Gastroesophageal sphincter (tissue), 4 donors: ENCODE data around the gene TEX2. TPM values are rescaled to one million over a fixed set of nuclear protein-coding genes. Genes with fewer than 3 reads are reported as not detected.

Experiments used
- ATAC-seq: fragments of 150-250 bp; one replicate; pipeline ENCODE4 v1.9.1; 2016; ENCODE audit warnings: mild to moderate bottlenecking, moderate library complexity
- H3K27ac ChIP-seq, 4 donors: fragments of 200-600 bp; sonication (generic) in 3 of 4; 1 replicate in 3 of 4; 2 replicates in 1 of 4; pipeline ENCODE4 v1.5.1; 2016 to 2019
- H3K27me3 ChIP-seq: fragments of 200-600 bp; sonication (generic); one replicate; pipeline ENCODE4 v1.5.1; 2019
- H3K36me3 ChIP-seq, 2 donors: fragments of 200-600 bp; sonication (generic); one replicate each; pipeline ENCODE4 v1.5.1; 2019; ENCODE audit warnings: control low read depth in 1 of 2
- H3K4me1 ChIP-seq, 3 donors: fragments of 200-600 bp; sonication (generic); 1 replicate in 2 of 3; 2 replicates in 1 of 3; pipeline ENCODE4 v1.5.1; 2016 to 2019; ENCODE audit warnings: control low read depth in 2 of 3
- H3K4me3 ChIP-seq, 2 donors: fragments of 200-600 bp; sonication (generic); one replicate each; pipeline ENCODE4 v1.5.1; 2019; ENCODE audit warnings: mild to moderate bottlenecking in 1 of 2, moderate library complexity in 1 of 2
- H3K9me3 ChIP-seq, 3 donors: fragments of 200-600 bp; sonication (generic); one replicate each; pipeline ENCODE4 v1.5.1; 2017 to 2019; ENCODE audit warnings: control low read depth in 2 of 3
- EP300 ChIP-seq: sonication (generic); formaldehyde crosslinking; IDR thresholded peaks from one replicate; pipeline ENCODE4 v1.6.1; 2017; ENCODE audit warnings: antibody characterized with exemption, mild to moderate bottlenecking
- POLR2A ChIP-seq, 2 donors: fragments of 450-650 bp; IDR thresholded peaks; one replicate each; pipeline ENCODE4 v1.6.1; 2017; ENCODE audit warnings: antibody characterized with exemption in 2 of 2, mild to moderate bottlenecking in 2 of 2, moderate library complexity in 1 of 2
- POLR2AphosphoS5 ChIP-seq: sonication (generic); formaldehyde crosslinking; IDR thresholded peaks from one replicate; pipeline ENCODE4 v1.6.1; 2017; ENCODE audit warnings: antibody characterized with exemption
- WGBS, 2 donors: methylation state at CpG; one replicate each; pipeline ENCODE4 v1.1.5; 2018; ENCODE audit warnings: low coverage in 1 of 2; 5-methylcytosine and 5-hydroxymethylcytosine counted together
- total RNA-seq, 4 donors: library from RNA; depleted of rRNA; stranded (reverse); fragments of >200 nt; gene quantifications; one replicate each; pipeline ENCODE4 v1.1.0, GENCODE V29; 2016
- TF ChIP-seq, protein P1 (sequence below), 4 experiments: fragments of 200-600 bp in 2 of 4; fragments of 450-650 bp in 2 of 4; sonication (generic) in 1 of 4; IDR thresholded peaks; one replicate each; pipeline ENCODE4 v1.5.1; 2017 to 2019; ENCODE audit warnings: antibody characterized with exemption in 4 of 4, mild to moderate bottlenecking in 2 of 4, moderate library complexity in 2 of 4

TEX2 gene
- total RNA-seq, 4 donors from 2014 or later = 37.8 to 60.9 (median 47.0) TPM

DNA sequence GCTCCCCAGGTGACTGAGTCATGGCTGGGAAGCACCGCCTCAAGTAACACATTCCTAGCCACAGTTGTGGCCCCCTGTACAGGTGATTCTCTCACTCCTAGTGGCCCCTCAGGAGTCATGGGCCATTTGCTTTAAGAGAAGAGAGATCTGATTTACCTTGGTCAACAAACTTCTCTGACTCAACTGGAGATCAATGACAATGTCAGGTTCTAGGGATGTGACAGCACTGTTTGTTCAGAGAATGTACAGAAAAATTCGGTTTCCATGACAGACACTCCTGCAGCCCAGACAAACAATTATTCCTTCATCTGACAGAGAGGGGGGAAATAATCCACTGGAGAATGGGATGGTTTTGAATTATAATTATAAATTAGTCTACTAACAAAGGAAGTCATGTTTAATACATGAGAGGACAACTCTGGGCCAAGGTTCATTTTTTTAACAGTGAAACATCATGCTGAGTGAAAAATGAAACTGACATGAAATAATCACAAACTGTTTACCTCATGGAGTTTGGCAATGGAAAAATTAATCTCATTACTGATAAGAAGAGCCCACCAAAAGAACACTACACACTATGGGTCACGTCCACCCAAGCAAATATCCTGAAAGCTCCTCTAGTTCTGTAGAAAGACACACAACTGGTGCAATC lies 142.8 kb downstream of the TEX2 start:
- no peak for ATAC-seq
- Histone ChIP-seq H3K27me3 (no peaks in the 10 kb centered on the region), H3K4me1 (peaks cover 6 to 22% (median 9%) of the 10 kb centered on the region in 3 donors), H3K4me3 (no peak overlapping the region), H3K36me3 (no peaks in the 10 kb centered on the region), H3K27ac (no peak overlapping the region), H3K9me3 (no peaks in the 10 kb centered on the region)
- 64 to 80% methylated on average over 2 to 3 of the region's 3 CpGs for WGBS, 2 donors
- TF ChIP-seq EP300 = no peak
- TF ChIP-seq POLR2A (IDR thresholded peaks at IDR 0.05) = no peak
- TF ChIP-seq, protein P1, sequence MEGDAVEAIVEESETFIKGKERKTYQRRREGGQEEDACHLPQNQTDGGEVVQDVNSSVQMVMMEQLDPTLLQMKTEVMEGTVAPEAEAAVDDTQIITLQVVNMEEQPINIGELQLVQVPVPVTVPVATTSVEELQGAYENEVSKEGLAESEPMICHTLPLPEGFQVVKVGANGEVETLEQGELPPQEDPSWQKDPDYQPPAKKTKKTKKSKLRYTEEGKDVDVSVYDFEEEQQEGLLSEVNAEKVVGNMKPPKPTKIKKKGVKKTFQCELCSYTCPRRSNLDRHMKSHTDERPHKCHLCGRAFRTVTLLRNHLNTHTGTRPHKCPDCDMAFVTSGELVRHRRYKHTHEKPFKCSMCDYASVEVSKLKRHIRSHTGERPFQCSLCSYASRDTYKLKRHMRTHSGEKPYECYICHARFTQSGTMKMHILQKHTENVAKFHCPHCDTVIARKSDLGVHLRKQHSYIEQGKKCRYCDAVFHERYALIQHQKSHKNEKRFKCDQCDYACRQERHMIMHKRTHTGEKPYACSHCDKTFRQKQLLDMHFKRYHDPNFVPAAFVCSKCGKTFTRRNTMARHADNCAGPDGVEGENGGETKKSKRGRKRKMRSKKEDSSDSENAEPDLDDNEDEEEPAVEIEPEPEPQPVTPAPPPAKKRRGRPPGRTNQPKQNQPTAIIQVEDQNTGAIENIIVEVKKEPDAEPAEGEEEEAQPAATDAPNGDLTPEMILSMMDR (IDR thresholded peaks at IDR 0.05) = no peak
- TF ChIP-seq POLR2AphosphoS5 = no peak

DNA sequence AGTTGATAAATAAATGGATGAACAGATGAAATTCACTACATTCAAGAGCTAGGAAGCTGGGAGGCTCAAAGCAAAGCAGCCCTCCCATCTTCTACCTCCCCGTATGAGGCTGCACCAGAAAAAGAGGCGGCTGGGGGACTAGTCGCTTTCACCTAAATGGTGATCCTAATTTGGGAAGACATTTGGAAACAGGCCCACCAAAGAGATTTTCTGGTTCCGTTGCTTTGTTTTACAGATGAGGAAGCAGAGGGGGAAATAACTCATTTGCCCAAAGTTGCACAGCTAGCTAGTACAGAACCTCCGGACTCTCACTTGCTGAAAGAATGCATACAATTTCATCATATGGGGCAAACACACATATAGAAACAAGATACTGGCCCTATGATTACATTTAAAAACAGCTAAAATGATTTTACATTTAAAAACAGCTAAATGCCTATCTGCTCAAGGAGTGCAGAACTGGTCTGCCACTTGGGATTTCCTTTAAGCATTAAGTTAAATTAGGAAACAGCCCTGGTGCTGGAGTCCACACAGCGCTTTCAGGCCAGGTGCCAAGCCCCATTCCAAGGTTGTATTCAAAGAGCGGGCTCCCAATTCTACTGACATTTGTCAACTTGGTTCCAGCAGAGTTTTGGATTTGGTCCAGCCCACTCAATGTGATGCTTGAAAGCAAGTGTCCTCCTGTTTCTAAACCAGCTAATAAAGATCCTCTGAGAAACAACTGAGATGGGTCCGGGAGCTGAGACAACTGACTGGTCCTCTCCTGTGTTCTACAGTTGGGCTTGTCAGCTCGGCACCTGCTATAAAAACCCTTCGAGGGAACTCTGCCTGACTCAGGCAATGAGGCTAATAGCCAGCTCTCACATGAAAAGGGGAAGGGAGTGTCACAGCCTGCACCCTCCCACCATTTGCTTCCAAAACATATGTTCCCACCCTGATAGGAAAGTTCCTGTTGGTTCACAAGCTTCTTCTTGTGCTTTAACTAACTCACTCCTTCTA lies 144.8 kb downstream of the TEX2 start:
- no peaks in the 10 kb centered on the region for H3K9me3 ChIP-seq
- no peak for TF ChIP-seq EP300
- TF ChIP-seq, protein P1 (IDR thresholded peaks at IDR 0.05) = no peak
- no peak for TF ChIP-seq POLR2A (IDR thresholded peaks at IDR 0.05)
- TF ChIP-seq POLR2AphosphoS5 = no peak
- 24% methylated on average over 6 to 9 of the region's 10 CpGs for WGBS, 2 donors
- H3K27me3 ChIP-seq = no peaks in the 10 kb centered on the region
- H3K27ac ChIP-seq = peak overlapping the region in 3 of 4 donors; percentile 34 to 62 (median 36)
- H3K36me3 ChIP-seq = no peaks in the 10 kb centered on the region
- no peak overlapping the region for H3K4me3 ChIP-seq
- H3K4me1 ChIP-seq = peaks cover 6 to 25% (median 9%) of the 10 kb centered on the region in 3 donors
- peak; percentile 59 for ATAC-seq

DNA sequence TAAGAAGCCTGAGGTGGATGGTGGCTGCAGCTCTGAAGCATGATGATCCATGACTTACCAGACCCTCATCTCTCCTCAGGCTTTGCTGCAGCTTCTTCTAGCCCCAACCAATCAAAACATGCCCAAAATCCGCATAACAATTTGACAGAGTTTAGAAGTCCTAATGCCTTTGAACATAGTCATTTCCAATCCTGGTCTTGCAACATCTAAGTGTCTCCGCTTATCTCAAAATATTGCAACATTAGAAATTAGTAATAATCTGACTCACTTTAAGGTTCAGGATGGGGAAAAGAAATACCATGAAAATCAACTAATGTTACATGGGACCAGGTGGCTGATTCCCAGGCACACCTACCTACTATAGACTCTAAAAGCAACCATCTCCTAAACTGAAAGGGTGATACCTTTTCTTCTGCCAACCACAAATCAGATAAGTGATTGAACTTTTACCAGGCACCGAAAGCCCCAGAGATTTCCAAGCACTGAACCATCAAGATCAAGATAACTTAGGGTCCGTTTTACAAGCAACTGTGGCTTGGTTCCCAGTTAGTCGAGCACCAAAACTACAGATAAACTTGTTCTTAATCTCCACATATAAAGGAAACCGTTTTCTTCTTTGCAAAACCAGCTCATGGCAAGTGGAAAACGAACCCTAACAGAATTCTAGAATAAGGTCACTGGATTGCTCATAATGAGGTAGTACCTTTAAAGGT lies 147.1 kb downstream of the TEX2 start:
- ATAC-seq = peak; percentile 69
- Histone ChIP-seq H3K4me1 (peaks cover 6 to 25% (median 9%) of the 10 kb centered on the region in 3 donors), H3K9me3 (no peaks in the 10 kb centered on the region), H3K36me3 (no peaks in the 10 kb centered on the region), H3K4me3 (no peak overlapping the region), H3K27me3 (no peaks in the 10 kb centered on the region), H3K27ac (no peak overlapping the region)
- TF ChIP-seq, protein P1 (IDR thresholded peaks at IDR 0.05) = no peak
- TF ChIP-seq POLR2AphosphoS5 = peak; percentile 21
- no peak for TF ChIP-seq POLR2A (IDR thresholded peaks at IDR 0.05)
- WGBS, 2 donors = 81 to 100% methylated on average over 3 to 7 of the region's 7 CpGs

DNA sequence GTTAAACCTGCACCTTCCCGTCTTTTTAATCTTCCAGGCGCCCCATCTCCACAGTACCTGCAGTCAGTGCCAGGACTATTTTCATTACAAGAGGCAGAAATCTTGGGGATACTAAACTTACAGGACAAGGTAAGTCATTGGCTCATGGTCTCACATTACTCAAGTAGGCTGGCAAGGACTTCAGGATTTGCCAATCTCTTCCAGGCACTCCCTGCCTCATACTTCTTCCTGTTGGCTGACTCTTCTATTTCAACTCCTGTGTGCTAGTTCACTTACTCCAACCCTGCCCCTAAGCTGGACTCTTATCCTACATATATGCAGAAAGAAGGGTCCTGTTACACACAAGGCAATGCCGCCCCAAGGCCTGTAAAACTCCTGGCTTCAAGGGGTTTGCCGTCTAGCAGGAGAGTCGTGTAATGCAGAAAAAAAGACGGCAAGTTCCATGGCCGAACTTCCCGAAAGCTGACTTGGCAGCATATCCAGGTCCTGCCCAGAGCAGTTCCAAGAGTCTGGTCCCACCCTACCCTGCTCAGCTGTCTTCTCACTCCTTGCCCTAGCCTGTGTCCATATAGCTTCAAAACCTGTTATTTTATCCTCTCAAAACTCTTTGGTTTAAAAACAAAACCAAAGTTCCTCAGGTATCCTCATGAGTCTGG lies 147.9 kb downstream of the TEX2 start:
- 60 to 82% methylated on average over 5 to 7 of the region's 8 CpGs for WGBS, 2 donors
- H3K9me3 ChIP-seq = no peaks in the 10 kb centered on the region
- H3K27ac ChIP-seq = no peak overlapping the region
- H3K4me1 ChIP-seq = peaks cover 6 to 25% (median 9%) of the 10 kb centered on the region in 3 donors
- H3K4me3 ChIP-seq = no peak overlapping the region
- no peaks in the 10 kb centered on the region for H3K36me3 ChIP-seq
- H3K27me3 ChIP-seq = no peaks in the 10 kb centered on the region
- peak; percentile 36 for ATAC-seq
- TF ChIP-seq, protein P1 (IDR thresholded peaks at IDR 0.05) = no peak
- TF ChIP-seq POLR2AphosphoS5 (no peak), POLR2A (IDR thresholded peaks at IDR 0.05) (no peak), EP300 (no peak)
